HEK293T (cell line): ENCODE measurements around the gene MGRN1.
"Not testable (repeated sequence)": the region's sequence is repeated elsewhere in the genome, so short reads cannot be mapped to it uniquely, and the experiment has no call there.

Experiments
- CTCF ChIA-PET: fragments of 350-600 bp; formaldehyde crosslinking; extraction: SDS; loops from one replicate; lab custom pipeline; 2021; ENCODE audit warnings: antibody characterized with exemption, inconsistent platforms; lab: Yijun Ruan, JAX
- POLR2A ChIA-PET: fragments of 350-600 bp; formaldehyde crosslinking; extraction: SDS; loops from one replicate; lab custom pipeline; 2020; ENCODE audit warnings: antibody characterized with exemption, inconsistent platforms; lab: Yijun Ruan, JAX
- DNase-seq: peaks from one replicate; pipeline ENCODE4 v3.0.0; 2012; ENCODE audit warnings: mixed read lengths; ENCODE audit errors: extremely low spot score
- ARNT ChIP-seq: fragments of 450-650 bp; IDR thresholded peaks from 2 replicates; pipeline ENCODE4 v1.6.1; 2017; ENCODE audit warnings: mild to moderate bottlenecking
- BHLHE40 ChIP-seq: fragments of 450-650 bp; IDR thresholded peaks from 2 replicates; pipeline ENCODE4 v1.6.1; 2016; ENCODE audit warnings: mild to moderate bottlenecking, moderate library complexity, borderline replicate concordance
- CTBP1 ChIP-seq: fragments of 450-650 bp; IDR thresholded peaks from 2 replicates; pipeline ENCODE4 v1.6.1; 2016; ENCODE audit warnings: borderline replicate concordance
- ELF4 ChIP-seq: fragments of 450-650 bp; IDR thresholded peaks from 2 replicates; pipeline ENCODE4 v1.6.1; 2017; ENCODE audit warnings: antibody characterized with exemption
- FOXA1 ChIP-seq: fragments of 450-650 bp; IDR thresholded peaks from 2 replicates; pipeline ENCODE4 v1.6.1; 2016; ENCODE audit warnings: mild to moderate bottlenecking
- FOXK2 ChIP-seq: fragments of 450-650 bp; IDR thresholded peaks from 2 replicates; pipeline ENCODE4 v1.6.1; 2016; ENCODE audit warnings: mild to moderate bottlenecking
- FOXM1 ChIP-seq: fragments of 450-650 bp; IDR thresholded peaks from 2 replicates; pipeline ENCODE4 v1.6.1; 2017; ENCODE audit warnings: mild to moderate bottlenecking, borderline replicate concordance
- HDGF ChIP-seq: fragments of 450-650 bp; IDR thresholded peaks from 2 replicates; pipeline ENCODE4 v1.6.1; 2017; ENCODE audit warnings: antibody characterized with exemption, borderline replicate concordance
- L3MBTL2 ChIP-seq: fragments of 450-650 bp; conservative IDR thresholded peaks from 2 replicates; pipeline ENCODE4 v1.6.1; 2016; ENCODE audit warnings: mild to moderate bottlenecking
- LEF1 ChIP-seq: fragments of 450-650 bp; IDR thresholded peaks from 2 replicates; pipeline ENCODE4 v1.6.1; 2017; ENCODE audit warnings: mild to moderate bottlenecking, borderline replicate concordance
- NFRKB ChIP-seq: fragments of 450-650 bp; IDR thresholded peaks from 2 replicates; pipeline ENCODE4 v1.6.1; 2016; ENCODE audit warnings: mild to moderate bottlenecking, moderate library complexity
- PKNOX1 ChIP-seq: fragments of 450-650 bp; IDR thresholded peaks from 2 replicates; pipeline ENCODE4 v1.6.1; 2016
- SP1 ChIP-seq: fragments of 450-650 bp; IDR thresholded peaks from 2 replicates; pipeline ENCODE4 v1.6.1; 2017
- SUZ12 ChIP-seq: fragments of 450-650 bp; IDR thresholded peaks from 2 replicates; pipeline ENCODE4 v1.6.1; 2016; ENCODE audit warnings: mild to moderate bottlenecking
- TARDBP ChIP-seq: fragments of 450-650 bp; IDR thresholded peaks from 2 replicates; pipeline ENCODE4 v1.6.1; 2016
- ZNF384 ChIP-seq: fragments of 450-650 bp; IDR thresholded peaks from 2 replicates; pipeline ENCODE4 v1.6.1; 2016

The MGRN1 gene

GRCh38 chr16:4646773-4647643, 22.4 kb downstream of the MGRN1 start:
- TF ChIP-seq CTBP1 (no peak), BHLHE40 (no peak), ZNF384 (no peak), LEF1 (no peak), HDGF (no peak), ELF4 (no peak), L3MBTL2 (no peak), SUZ12 (no peak), TARDBP (no peak), SP1 (no peak), FOXM1 (no peak)
- ChIA-PET CTCF (no interaction called here), POLR2A (no interaction called here)
- no peak for DNase-seq

- TF ChIP-seq CTBP1: no peak
- no peak for TF ChIP-seq FOXA1
- no peak for TF ChIP-seq HDGF
- no peak for TF ChIP-seq ZNF384
- TF ChIP-seq PKNOX1: no peak
- no peak for TF ChIP-seq LEF1
- TF ChIP-seq L3MBTL2: no peak
- no peak for TF ChIP-seq TARDBP
- no peak for TF ChIP-seq ARNT
- TF ChIP-seq SP1: no peak
- no peak for TF ChIP-seq SUZ12
- TF ChIP-seq ELF4: no peak
- TF ChIP-seq FOXK2: no peak
- TF ChIP-seq NFRKB: no peak
- TF ChIP-seq BHLHE40: no peak
- no peak for TF ChIP-seq FOXM1
- no peak for DNase-seq
- CTCF ChIA-PET: no interaction called here
- POLR2A ChIA-PET: no interaction called here
These were observed 23.0 kb downstream of the MGRN1 start for GRCh38 chr16:4647644-4647980.

- TF ChIP-seq PKNOX1 (no peak), NFRKB (no peak), FOXA1 (no peak), L3MBTL2 (no peak), TARDBP (no peak), HDGF (no peak), SP1 (no peak), BHLHE40 (no peak), ARNT (no peak), CTBP1 (no peak), ZNF384 (no peak)
- CTCF ChIA-PET: no interaction called here
- POLR2A ChIA-PET: no interaction called here
- DNase-seq: no peak
These were observed 24.3 kb downstream of the MGRN1 start for GRCh38 chr16:4648917-4649316.

GRCh38 chr16:4649744-4650442, 25.3 kb downstream of the MGRN1 start:
- no peak for TF ChIP-seq HDGF
- TF ChIP-seq SUZ12: no peak
- TF ChIP-seq ELF4: no peak
- TF ChIP-seq CTBP1: no peak
- no peak for TF ChIP-seq TARDBP
- TF ChIP-seq FOXA1: no peak
- no peak for TF ChIP-seq FOXM1
- TF ChIP-seq LEF1: no peak
- no peak for TF ChIP-seq ZNF384
- TF ChIP-seq SP1: no peak
- CTCF ChIA-PET: interaction anchor here (0.6 to 0.7 kb wide), 3 partner anchors 31 to 209 kb away, joined by 3 to 9 read pairs (median 3); no protein-coding TSS in a partner anchor
- POLR2A ChIA-PET: no interaction called here
- no peak for DNase-seq

GRCh38 chr16:4650443-4651074, 25.9 kb downstream of the MGRN1 start:
- POLR2A ChIA-PET: not testable (repeated sequence)
- CTCF ChIA-PET: interaction anchor here (0.6 kb wide), 1 partner anchor 32 kb away, joined by 3 read pairs; no protein-coding TSS in a partner anchor
- peak; percentile 88 for DNase-seq
- TF ChIP-seq BHLHE40: peak; percentile 49; the same call in 1 of the 2 replicates
- peak; percentile 64 for TF ChIP-seq L3MBTL2

GRCh38 chr16:4651827-4652226, 27.2 kb downstream of the MGRN1 start:
- ChIA-PET POLR2A (no interaction called here), CTCF (no interaction called here)
- DNase-seq: no peak
- TF ChIP-seq HDGF (no peak), LEF1 (no peak), NFRKB (no peak), SUZ12 (no peak), FOXK2 (no peak), BHLHE40 (no peak), TARDBP (no peak), ARNT (no peak), ZNF384 (no peak), L3MBTL2 (no peak), PKNOX1 (no peak), CTBP1 (no peak), SP1 (no peak), FOXM1 (no peak)
